Suprapubic skin (tissue), 4 donors: Measurements from ENCODE around the gene CACNA2D3.

ENCODE experiments used
- EP300 ChIP-seq: sonication (generic); formaldehyde crosslinking; IDR thresholded peaks from one replicate; pipeline ENCODE4 v1.6.1; 2017; ENCODE audit warnings: antibody characterized with exemption
- POLR2A ChIP-seq, 2 donors: fragments of 450-650 bp; IDR thresholded peaks; one replicate each; pipeline ENCODE4 v1.6.1; 2017; ENCODE audit warnings: antibody characterized with exemption in 2 of 2, mild to moderate bottlenecking in 2 of 2, moderate library complexity in 2 of 2
- POLR2AphosphoS5 ChIP-seq, 3 donors: sonication (generic); formaldehyde crosslinking; IDR thresholded peaks; one replicate each; pipeline ENCODE4 v1.6.1; 2017; ENCODE audit warnings: antibody characterized with exemption in 3 of 3
- TF ChIP-seq, protein P1 (sequence below), 2 donors: fragments of 200-600 bp in 1 of 2; fragments of 450-650 bp in 1 of 2; sonication (generic) in 1 of 2; IDR thresholded peaks; one replicate each; pipeline ENCODE4 v1.5.1; 2016 to 2019; ENCODE audit warnings: antibody characterized with exemption in 2 of 2, mild to moderate bottlenecking in 1 of 2, moderate library complexity in 1 of 2

DNA sequence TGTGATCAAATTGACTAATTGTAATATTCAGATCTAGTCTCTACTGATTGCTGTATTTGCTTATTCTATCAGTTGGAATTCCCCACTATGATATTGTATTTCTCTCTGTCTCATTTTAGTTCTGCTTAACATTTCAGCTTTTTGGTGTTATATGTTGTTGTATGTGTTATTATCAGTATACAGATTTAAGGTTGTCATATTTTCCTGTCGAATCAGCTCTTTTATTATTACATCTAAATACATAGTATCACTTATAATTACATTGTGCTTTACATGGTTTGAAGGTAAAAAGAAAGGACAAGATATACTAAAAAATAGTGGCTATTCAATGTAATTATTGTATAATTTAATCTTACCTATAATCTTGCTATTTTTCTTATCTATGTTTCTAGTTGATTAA is 598.3 kb downstream of the CACNA2D3 start:
- TF ChIP-seq, protein P1, sequence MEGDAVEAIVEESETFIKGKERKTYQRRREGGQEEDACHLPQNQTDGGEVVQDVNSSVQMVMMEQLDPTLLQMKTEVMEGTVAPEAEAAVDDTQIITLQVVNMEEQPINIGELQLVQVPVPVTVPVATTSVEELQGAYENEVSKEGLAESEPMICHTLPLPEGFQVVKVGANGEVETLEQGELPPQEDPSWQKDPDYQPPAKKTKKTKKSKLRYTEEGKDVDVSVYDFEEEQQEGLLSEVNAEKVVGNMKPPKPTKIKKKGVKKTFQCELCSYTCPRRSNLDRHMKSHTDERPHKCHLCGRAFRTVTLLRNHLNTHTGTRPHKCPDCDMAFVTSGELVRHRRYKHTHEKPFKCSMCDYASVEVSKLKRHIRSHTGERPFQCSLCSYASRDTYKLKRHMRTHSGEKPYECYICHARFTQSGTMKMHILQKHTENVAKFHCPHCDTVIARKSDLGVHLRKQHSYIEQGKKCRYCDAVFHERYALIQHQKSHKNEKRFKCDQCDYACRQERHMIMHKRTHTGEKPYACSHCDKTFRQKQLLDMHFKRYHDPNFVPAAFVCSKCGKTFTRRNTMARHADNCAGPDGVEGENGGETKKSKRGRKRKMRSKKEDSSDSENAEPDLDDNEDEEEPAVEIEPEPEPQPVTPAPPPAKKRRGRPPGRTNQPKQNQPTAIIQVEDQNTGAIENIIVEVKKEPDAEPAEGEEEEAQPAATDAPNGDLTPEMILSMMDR (IDR thresholded peaks at IDR 0.05), result no peak
- TF ChIP-seq POLR2A (IDR thresholded peaks at IDR 0.05) (no peak), EP300 (no peak), POLR2AphosphoS5 (IDR thresholded peaks at IDR 0.05) (no peak)
